Measurements from ENCODE around the gene TGM4.

Gene TGM4

DNA sequence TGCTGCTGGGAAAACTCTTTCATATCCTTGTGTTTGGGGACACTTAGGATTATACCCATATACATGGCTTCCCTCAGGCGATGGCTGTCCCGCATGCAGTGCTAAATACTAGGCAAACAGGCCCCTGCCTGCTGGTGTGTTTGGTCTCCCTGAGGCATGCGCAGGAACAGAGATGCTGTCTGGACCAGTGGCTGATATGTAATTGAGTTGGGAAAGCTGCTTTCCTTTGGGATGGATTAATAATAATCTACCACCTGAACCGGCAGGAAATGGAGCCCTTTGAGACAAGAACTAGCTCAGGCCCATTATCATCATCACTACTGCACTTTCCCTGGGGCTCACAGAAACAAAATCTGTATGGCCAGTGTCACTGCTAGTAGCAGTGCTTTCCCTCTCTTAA is 83.6 kb downstream of the TGM4 start:
- DNase-seq: no peak

DNA sequence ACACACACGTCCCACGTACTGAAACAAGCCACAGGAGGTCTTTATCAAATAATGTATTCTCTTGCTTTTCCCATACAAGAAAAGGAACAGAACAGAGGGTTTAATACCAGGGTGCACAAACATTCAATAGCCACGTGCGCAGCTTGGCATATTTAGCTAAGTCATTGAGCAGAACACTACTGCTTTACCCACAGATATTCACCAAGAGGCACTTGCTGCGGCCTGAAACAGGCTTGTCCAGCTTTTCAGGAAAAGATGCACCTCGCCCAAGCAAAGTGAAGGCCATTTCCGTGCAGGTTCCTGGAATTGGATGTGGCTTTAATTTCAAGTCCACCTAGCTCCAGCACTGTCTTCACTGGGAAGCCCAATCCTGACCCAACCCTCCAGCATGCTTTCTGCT is 84.0 kb downstream of the TGM4 start:
- DNase-seq: no peak

DNA sequence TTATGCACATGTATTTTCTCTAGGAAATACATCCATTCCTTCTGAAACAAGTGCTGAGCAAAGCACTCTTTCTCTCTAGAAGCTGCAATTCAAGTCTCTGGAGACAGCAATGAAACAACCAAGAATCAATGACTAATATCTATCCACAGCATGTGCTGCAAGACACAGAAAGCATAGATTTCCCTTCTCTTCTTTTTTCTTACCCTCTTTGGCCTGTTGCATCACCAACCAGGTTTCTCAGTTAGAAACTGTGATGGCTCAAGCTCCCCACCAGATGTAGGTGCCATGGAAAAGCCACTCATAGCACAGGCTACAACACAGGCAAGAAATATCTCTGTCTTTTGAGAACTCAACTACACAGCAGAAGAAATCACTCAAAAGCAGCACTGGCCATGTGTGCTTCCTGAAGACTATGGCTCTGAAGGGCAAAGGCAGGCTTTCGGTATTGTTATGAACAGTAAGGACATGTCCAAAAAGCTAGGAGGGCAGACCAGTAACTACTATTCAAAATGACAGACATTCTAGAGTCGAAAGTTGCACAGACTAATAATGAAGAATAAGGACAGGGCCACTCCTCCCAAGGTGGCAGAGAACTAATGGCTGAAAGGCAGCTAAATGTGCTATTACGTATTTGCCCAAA is 86.1 kb downstream of the TGM4 start:
- no peak for DNase-seq

GRCh38 chr3:44961888-44962287 is 87.5 kb downstream of the TGM4 start:
- no peak for DNase-seq

GRCh38 chr3:44962621-44963393 is 88.4 kb downstream of the TGM4 start:
- no peak for DNase-seq

DNA sequence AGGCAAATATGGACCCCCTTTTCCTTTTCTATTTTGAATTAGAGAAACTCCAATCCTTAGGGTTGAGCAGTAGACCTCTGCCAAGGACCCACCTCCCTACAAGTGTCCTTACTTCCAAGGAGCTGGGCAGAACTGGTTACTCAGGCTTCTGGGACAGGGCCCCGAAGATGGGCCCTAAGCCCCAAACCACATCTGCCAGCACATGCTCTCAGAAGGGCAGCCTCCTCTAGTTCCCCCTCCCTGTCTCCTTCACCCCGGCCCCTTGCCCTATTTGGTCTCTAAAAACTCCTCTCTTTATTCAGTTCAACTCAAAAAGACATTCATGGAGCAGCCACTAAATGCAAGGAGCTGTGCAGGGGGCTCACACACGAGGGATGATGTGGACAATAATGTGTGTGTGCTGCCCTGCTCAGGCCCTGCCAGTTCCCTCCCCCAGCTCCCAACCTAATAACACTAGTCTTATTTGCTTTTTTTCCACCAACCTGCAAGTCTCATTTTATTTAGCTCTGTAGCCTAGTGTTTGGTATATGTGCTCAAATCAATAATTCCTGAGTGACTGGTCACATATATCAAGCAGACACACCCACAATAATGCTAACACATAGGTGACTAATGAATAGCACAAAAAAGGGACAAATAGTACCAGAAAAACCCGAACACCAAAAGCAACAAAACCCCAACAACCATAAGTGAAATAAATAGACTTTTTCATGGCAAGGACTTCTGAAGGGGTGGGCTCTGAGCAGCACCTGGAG is 89.3 kb downstream of the TGM4 start:
- no peak for DNase-seq
